GM12892 (cell line): ENCODE results near the gene TNFAIP2.

Source experiments
- POLR2A ChIP-seq: IDR thresholded peaks from 2 replicates; pipeline ENCODE4 v1.6.1; 2011; ENCODE audit warnings: low read depth, low read length, control low read depth
- POLR2AphosphoS5 ChIP-seq: IDR thresholded peaks from 2 replicates; pipeline ENCODE4 v1.6.1; 2011; ENCODE audit warnings: low read depth, low read length, control low read depth
- TAF1 ChIP-seq: IDR thresholded peaks from 2 replicates; pipeline ENCODE4 v1.6.1; 2011; ENCODE audit warnings: low read depth, mild to moderate bottlenecking, control low read depth, low read length, borderline replicate concordance

GRCh38 chr14:103142721-103143302 is 19.6 kb downstream of the TNFAIP2 start:
- TF ChIP-seq POLR2A (no peak), POLR2AphosphoS5 (no peak), TAF1 (no peak)
